ENCODE data around the gene JCAD.

DNA sequence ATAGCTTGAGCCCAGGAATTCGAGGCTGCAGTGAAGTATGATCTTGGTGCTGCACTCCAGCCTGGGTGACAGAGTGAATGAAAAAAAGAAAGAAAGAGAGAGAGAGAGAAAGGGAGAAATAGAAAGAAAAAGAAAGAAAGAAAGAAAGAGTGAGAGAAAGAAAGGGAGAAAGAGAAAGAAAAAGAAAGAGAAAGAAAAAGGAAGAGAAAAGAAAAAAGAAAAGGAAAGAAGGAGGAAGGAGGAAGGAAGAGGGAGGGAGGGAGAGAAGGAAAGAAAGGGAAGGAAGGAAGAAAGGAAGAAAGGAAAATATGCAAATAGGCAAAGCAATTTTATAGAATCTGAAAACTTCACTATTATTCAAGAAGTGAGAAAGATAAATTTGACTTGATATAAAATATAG is 24.5 kb upstream of the JCAD start:
- TF ChIP-seq, protein P1, sequence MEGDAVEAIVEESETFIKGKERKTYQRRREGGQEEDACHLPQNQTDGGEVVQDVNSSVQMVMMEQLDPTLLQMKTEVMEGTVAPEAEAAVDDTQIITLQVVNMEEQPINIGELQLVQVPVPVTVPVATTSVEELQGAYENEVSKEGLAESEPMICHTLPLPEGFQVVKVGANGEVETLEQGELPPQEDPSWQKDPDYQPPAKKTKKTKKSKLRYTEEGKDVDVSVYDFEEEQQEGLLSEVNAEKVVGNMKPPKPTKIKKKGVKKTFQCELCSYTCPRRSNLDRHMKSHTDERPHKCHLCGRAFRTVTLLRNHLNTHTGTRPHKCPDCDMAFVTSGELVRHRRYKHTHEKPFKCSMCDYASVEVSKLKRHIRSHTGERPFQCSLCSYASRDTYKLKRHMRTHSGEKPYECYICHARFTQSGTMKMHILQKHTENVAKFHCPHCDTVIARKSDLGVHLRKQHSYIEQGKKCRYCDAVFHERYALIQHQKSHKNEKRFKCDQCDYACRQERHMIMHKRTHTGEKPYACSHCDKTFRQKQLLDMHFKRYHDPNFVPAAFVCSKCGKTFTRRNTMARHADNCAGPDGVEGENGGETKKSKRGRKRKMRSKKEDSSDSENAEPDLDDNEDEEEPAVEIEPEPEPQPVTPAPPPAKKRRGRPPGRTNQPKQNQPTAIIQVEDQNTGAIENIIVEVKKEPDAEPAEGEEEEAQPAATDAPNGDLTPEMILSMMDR (IDR thresholded peaks at IDR 0.05; ENCODE audit: insufficient read depth, low read depth, low read length): no peak
- TF ChIP-seq EZH2 (IDR thresholded peaks at IDR 0.05; ENCODE audit: insufficient read depth, low read length): no peak

Data from astrocyte (in vitro differentiated cells and primary cell).